ENCODE results near the gene MEAK7. TPM values are rescaled to one million over a fixed set of nuclear protein-coding genes. Genes with fewer than 3 reads are reported as not detected.

Gene MEAK7
- total RNA-seq, 4 donors from 2014 or later: 20.3 to 29.1 (median 21.8) TPM

GRCh38 chr16:84460406-84461028 is 43.9 kb downstream of the MEAK7 start:
- intact Hi-C loops (cut with DNase I; ENCODE audit: low total_unique reads) (no loop called here), in situ Hi-C loops (cut with MboI; ENCODE audit: low pct_ligation_motif_present in 1 of 4, low pct_unique_long_range_greater_than_20kb in 1 of 4, low sequenced_read_pairs in 3 of 4) (no loop called here)
- Histone ChIP-seq H3K36me3 (peaks cover 0 to 16% (median 0%) of the 10 kb centered on the region in 4 donors), H3K4me3 (no peak overlapping the region), H3K4me1 (no peaks in the 10 kb centered on the region), H3K27ac (no peak overlapping the region), H3K27me3 (no peaks in the 10 kb centered on the region), H3K9me3 (no peaks in the 10 kb centered on the region)
- 80% methylated on average over 20 of the region's 20 CpGs; no CpG with 5 or more reads in 1 of the 2 donors for WGBS, 2 donors (ENCODE audit: low coverage in 1 of 2)
- TF ChIP-seq CTCF (IDR thresholded peaks at IDR 0.05) (no peak), EP300 (IDR thresholded peaks at IDR 0.05; ENCODE audit: low read depth) (no peak), POLR2A (IDR thresholded peaks at IDR 0.05) (no peak), POLR2AphosphoS5 (IDR thresholded peaks at IDR 0.05) (no peak)
- DNase-seq: no peak

DNA sequence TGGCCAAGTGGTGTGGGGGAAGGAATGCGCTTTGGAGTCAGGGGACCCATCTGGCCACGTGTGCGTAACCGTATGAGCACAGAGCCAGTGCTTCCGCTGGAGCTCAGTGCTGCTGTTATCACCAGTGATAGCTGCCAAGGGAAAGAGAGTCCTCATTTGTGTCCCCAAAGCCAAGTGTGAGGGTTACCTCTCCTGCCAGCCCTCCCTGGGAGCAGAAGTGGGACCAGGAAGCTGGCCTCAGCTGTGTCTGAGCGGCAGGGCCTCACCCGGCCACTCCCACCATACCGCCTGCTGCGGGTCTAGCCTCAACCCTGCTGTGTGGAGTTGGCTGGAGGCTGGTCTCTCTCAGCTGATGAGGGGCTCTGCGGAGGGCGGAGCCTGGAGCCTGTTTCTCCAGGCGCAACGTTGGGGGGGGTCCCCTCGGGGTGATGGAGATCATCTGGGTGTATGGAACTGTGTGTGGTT is 44.5 kb downstream of the MEAK7 start:
- intact Hi-C loops (cut with DNase I; ENCODE audit: low total_unique reads): no loop called here
- TF ChIP-seq CTCF (IDR thresholded peaks at IDR 0.05) (no peak), POLR2A (IDR thresholded peaks at IDR 0.05) (no peak), POLR2AphosphoS5 (IDR thresholded peaks at IDR 0.05) (no peak), EP300 (IDR thresholded peaks at IDR 0.05; ENCODE audit: low read depth) (no peak)
- DNase-seq: no peak

GRCh38 chr16:84459533-84459894 is 44.9 kb downstream of the MEAK7 start:
- no peak for DNase-seq
- H3K4me3 ChIP-seq: no peak overlapping the region
- H3K27ac ChIP-seq: no peak overlapping the region
- peaks cover 0 to 13% (median 0%) of the 10 kb centered on the region in 4 donors for H3K36me3 ChIP-seq
- no peaks in the 10 kb centered on the region for H3K4me1 ChIP-seq
- in situ Hi-C loops (cut with MboI; ENCODE audit: low pct_ligation_motif_present in 1 of 4, low pct_unique_long_range_greater_than_20kb in 1 of 4, low sequenced_read_pairs in 3 of 4) (no loop called here), intact Hi-C loops (cut with DNase I; ENCODE audit: low total_unique reads) (no loop called here)
- WGBS, 2 donors (ENCODE audit: low coverage in 1 of 2): 89% methylated on average over 2 of the region's 2 CpGs; no CpG with 5 or more reads in 1 of the 2 donors
- TF ChIP-seq POLR2A (IDR thresholded peaks at IDR 0.05) (no peak), EP300 (IDR thresholded peaks at IDR 0.05; ENCODE audit: low read depth) (no peak), POLR2AphosphoS5 (IDR thresholded peaks at IDR 0.05) (no peak), CTCF (IDR thresholded peaks at IDR 0.05) (no peak)
- no peaks in the 10 kb centered on the region for H3K9me3 ChIP-seq
- H3K27me3 ChIP-seq: no peaks in the 10 kb centered on the region

More for the DNA sequence above, 44.5 kb downstream of the MEAK7 start:
- H3K27me3 ChIP-seq: no peaks in the 10 kb centered on the region
- no peaks in the 10 kb centered on the region for H3K4me1 ChIP-seq
- no peak overlapping the region for H3K27ac ChIP-seq
- peaks cover 0 to 16% (median 0%) of the 10 kb centered on the region in 4 donors for H3K36me3 ChIP-seq
- in situ Hi-C loops (cut with MboI; ENCODE audit: low pct_ligation_motif_present in 1 of 4, low pct_unique_long_range_greater_than_20kb in 1 of 4, low sequenced_read_pairs in 3 of 4): no loop called here
- WGBS, 2 donors (ENCODE audit: low coverage in 1 of 2): 81% methylated on average over 14 of the region's 14 CpGs; no CpG with 5 or more reads in 1 of the 2 donors
- no peak overlapping the region for H3K4me3 ChIP-seq
- no peaks in the 10 kb centered on the region for H3K9me3 ChIP-seq

GRCh38 chr16:84458606-84459532 is 45.6 kb downstream of the MEAK7 start:
- no peaks in the 10 kb centered on the region for H3K9me3 ChIP-seq
- H3K4me1 ChIP-seq: no peaks in the 10 kb centered on the region
- peaks cover 0 to 8% (median 0%) of the 10 kb centered on the region in 4 donors for H3K36me3 ChIP-seq
- no peak overlapping the region for H3K4me3 ChIP-seq
- no peak overlapping the region for H3K27ac ChIP-seq
- TF ChIP-seq POLR2AphosphoS5 (IDR thresholded peaks at IDR 0.05) (no peak), POLR2A (IDR thresholded peaks at IDR 0.05) (no peak), CTCF (IDR thresholded peaks at IDR 0.05) (no peak), EP300 (IDR thresholded peaks at IDR 0.05; ENCODE audit: low read depth) (no peak)
- no peak for DNase-seq
- no peaks in the 10 kb centered on the region for H3K27me3 ChIP-seq
- in situ Hi-C loops (cut with MboI; ENCODE audit: low pct_ligation_motif_present in 1 of 4, low pct_unique_long_range_greater_than_20kb in 1 of 4, low sequenced_read_pairs in 3 of 4): no loop called here
- WGBS, 2 donors (ENCODE audit: low coverage in 1 of 2): 78 to 94% methylated on average over 7 to 38 of the region's 38 CpGs
- intact Hi-C loops (cut with DNase I; ENCODE audit: low total_unique reads): no loop called here

Measured in transverse colon (tissue), 4 donors.